DND-41 (cell line): Measurements from ENCODE around the gene MYL3.

Experiments
- ATAC-seq: fragments of 200-7000 bp; cut with Tn5 transposase; 3 replicates; pipeline ENCODE4 v1.9.1; 2021; ENCODE audit warnings: low read depth; ENCODE audit not compliant: insufficient read depth
- DNase-seq: peaks from one replicate; pipeline ENCODE4 v3.0.0-alpha.2; 2020
- H2AFZ ChIP-seq: 2 replicates; pipeline ENCODE4 v1.6.0; 2012; ENCODE audit warnings: low read depth, low read length
- H3K27ac ChIP-seq: 2 replicates; pipeline ENCODE4 v1.5.1; 2012; ENCODE audit warnings: low read length, inconsistent platforms
- H3K27me3 ChIP-seq: fragments of 200-600 bp; sonication (generic); 2 replicates; pipeline ENCODE4 v1.6.0; 2012; ENCODE audit warnings: low read length, mild to moderate bottlenecking, inconsistent platforms; ENCODE audit not compliant: insufficient read depth, poor library complexity
- H3K36me3 ChIP-seq: 2 replicates; pipeline ENCODE4 v1.5.1; 2012; ENCODE audit warnings: low read length, inconsistent platforms; ENCODE audit not compliant: insufficient read depth
- H3K4me1 ChIP-seq: 2 replicates; pipeline ENCODE4 v1.5.1; 2012; ENCODE audit warnings: mild to moderate bottlenecking, low read length; ENCODE audit not compliant: insufficient read depth
- H3K4me2 ChIP-seq: 2 replicates; pipeline ENCODE4 v1.6.0; 2012; ENCODE audit warnings: mild to moderate bottlenecking, moderate library complexity, low read length, inconsistent platforms; ENCODE audit not compliant: insufficient read depth
- H3K4me3 ChIP-seq, 2 experiments: fragments of 200-600 bp in 1 of 2; shearing (Covaris generic) in 1 of 2; 2 replicates each; pipeline ENCODE4 v1.5.1; 2012 to 2016; ENCODE audit warnings: inconsistent platforms in 2 of 2, low read length in 2 of 2, mild to moderate bottlenecking in 2 of 2, low read depth in 1 of 2, moderate library complexity in 1 of 2
- H3K79me2 ChIP-seq: 2 replicates; pipeline ENCODE4 v1.6.0; 2012; ENCODE audit warnings: low read length, inconsistent platforms; ENCODE audit not compliant: insufficient read depth
- H3K9ac ChIP-seq: 2 replicates; pipeline ENCODE4 v1.6.0; 2012; ENCODE audit warnings: low read depth, mild to moderate bottlenecking, inconsistent platforms, low read length, moderate library complexity
- H3K9me3 ChIP-seq: 2 replicates; pipeline ENCODE4 v1.5.1; 2012; ENCODE audit warnings: low read length, moderate library complexity, mild to moderate bottlenecking, inconsistent platforms; ENCODE audit not compliant: insufficient read depth, severe bottlenecking
- H4K20me1 ChIP-seq: 2 replicates; pipeline ENCODE4 v1.6.0; 2012; ENCODE audit warnings: low read length; ENCODE audit not compliant: insufficient read depth
- EZH2 ChIP-seq: IDR thresholded peaks from 3 replicates; pipeline ENCODE4 v1.6.1; 2012; ENCODE audit warnings: borderline replicate concordance, low read depth, mild to moderate bottlenecking, moderate library complexity, low read length, inconsistent platforms; ENCODE audit not compliant: severe bottlenecking
- TF ChIP-seq, protein P1 (sequence below): IDR thresholded peaks from 2 replicates; pipeline ENCODE4 v1.5.1; 2012; ENCODE audit warnings: borderline replicate concordance, low read length, moderate library complexity, mild to moderate bottlenecking; ENCODE audit not compliant: poor library complexity, severe bottlenecking; ENCODE audit errors: extremely low read depth

MYL3 gene

DNA sequence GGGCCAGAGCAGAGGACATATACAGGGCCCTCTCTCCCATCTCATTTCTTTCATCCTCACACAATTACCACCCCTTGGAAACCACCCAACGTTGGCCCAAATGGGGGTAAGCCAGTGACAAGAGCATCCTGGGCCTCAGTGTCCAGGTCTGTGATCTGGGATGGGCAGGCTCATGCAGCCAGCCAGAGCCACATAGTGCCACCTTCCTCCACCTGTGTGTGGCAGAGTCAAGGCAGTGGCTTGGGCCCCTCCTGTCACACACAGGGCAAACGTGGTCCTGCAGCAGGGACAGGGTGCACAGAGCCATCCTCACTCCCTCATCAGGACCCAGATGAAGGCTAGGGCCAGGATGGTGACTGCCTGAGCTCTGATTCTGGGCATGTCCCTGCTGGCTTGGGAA, 2.3 kb upstream of the MYL3 start:
- no peaks in the 10 kb centered on the region for H3K9me3 ChIP-seq
- H3K9ac ChIP-seq, result no peak overlapping the region
- H3K36me3 ChIP-seq, result no peaks in the 10 kb centered on the region
- no peaks in the 10 kb centered on the region for H3K79me2 ChIP-seq
- no peak overlapping the region for H2AFZ ChIP-seq
- H3K27me3 ChIP-seq, result no peaks in the 10 kb centered on the region
- no peak overlapping the region for H3K4me2 ChIP-seq
- H4K20me1 ChIP-seq, result no peaks in the 10 kb centered on the region
- TF ChIP-seq, protein P1, sequence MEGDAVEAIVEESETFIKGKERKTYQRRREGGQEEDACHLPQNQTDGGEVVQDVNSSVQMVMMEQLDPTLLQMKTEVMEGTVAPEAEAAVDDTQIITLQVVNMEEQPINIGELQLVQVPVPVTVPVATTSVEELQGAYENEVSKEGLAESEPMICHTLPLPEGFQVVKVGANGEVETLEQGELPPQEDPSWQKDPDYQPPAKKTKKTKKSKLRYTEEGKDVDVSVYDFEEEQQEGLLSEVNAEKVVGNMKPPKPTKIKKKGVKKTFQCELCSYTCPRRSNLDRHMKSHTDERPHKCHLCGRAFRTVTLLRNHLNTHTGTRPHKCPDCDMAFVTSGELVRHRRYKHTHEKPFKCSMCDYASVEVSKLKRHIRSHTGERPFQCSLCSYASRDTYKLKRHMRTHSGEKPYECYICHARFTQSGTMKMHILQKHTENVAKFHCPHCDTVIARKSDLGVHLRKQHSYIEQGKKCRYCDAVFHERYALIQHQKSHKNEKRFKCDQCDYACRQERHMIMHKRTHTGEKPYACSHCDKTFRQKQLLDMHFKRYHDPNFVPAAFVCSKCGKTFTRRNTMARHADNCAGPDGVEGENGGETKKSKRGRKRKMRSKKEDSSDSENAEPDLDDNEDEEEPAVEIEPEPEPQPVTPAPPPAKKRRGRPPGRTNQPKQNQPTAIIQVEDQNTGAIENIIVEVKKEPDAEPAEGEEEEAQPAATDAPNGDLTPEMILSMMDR, result no peak
- no peak for TF ChIP-seq EZH2
- no peaks in the 10 kb centered on the region for H3K4me1 ChIP-seq
- no peak overlapping the region for H3K4me3 ChIP-seq
- no peak overlapping the region for H3K27ac ChIP-seq
- no peak for ATAC-seq
- no peak for DNase-seq

GRCh38 chr3:46865031-46865507, 1.8 kb upstream of the MYL3 start:
- H3K27ac ChIP-seq, result no peak overlapping the region
- ATAC-seq, result no peak
- H3K36me3 ChIP-seq, result no peaks in the 10 kb centered on the region
- DNase-seq, result no peak
- H3K4me1 ChIP-seq, result no peaks in the 10 kb centered on the region
- TF ChIP-seq, protein P1, result no peak
- TF ChIP-seq EZH2, result no peak
- H3K27me3 ChIP-seq, result no peaks in the 10 kb centered on the region
- no peak overlapping the region for H3K9ac ChIP-seq
- H4K20me1 ChIP-seq, result no peaks in the 10 kb centered on the region
- H3K9me3 ChIP-seq, result no peaks in the 10 kb centered on the region
- H3K4me3 ChIP-seq, result no peak overlapping the region
- no peak overlapping the region for H3K4me2 ChIP-seq
- H2AFZ ChIP-seq, result no peak overlapping the region
- no peaks in the 10 kb centered on the region for H3K79me2 ChIP-seq

DNA sequence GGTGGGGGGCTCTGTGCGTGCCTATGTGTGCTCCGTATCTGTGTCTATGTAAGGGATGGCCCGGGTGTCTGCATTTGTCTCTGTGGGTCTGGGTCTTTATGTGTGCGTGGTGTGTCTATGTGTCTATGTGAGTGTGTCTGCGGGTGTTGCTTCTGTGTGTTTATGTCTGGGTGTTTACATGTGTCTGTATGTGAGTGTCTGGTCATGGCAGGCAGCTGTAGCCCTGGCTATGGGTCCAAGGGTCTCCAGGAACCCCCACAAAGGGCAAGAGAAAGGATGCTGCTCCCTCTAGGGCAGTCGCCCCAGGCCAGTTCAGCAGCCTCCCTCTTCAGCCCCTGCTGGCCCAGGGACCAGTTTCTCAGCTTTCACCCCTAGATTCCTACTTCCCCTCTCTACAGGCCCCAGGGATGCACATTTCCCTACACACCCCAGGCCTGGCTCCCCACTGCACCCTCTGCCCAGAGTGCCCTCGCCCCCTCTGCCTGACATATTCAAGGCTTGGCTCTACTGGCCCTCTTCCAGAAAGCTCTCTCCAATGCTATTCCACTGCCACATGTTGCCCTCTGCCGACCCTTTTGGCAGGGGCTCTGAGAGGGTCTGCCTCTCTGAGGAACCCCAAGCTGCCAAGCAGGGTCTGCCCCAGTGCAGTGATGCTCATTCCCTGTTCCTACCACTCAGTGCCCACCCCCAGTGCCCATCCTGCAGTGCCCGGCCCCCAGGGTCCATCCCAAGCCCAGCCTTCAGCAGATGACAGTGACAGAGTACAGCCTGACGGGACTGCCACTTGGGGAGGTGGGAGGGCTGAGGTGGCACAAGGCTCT, 1.0 kb upstream of the MYL3 start:
- Histone ChIP-seq H3K4me3 (no peak overlapping the region), H2AFZ (no peak overlapping the region)

More for the DNA sequence above, 1.0 kb upstream of the MYL3 start:
- H3K4me1 ChIP-seq, result no peaks in the 10 kb centered on the region
- no peak overlapping the region for H3K4me2 ChIP-seq
- ATAC-seq, result no peak
- no peaks in the 10 kb centered on the region for H3K79me2 ChIP-seq
- no peak for DNase-seq
- H3K9me3 ChIP-seq, result no peaks in the 10 kb centered on the region
- no peak overlapping the region for H3K27ac ChIP-seq
- no peaks in the 10 kb centered on the region for H3K36me3 ChIP-seq
- no peaks in the 10 kb centered on the region for H4K20me1 ChIP-seq
- no peaks in the 10 kb centered on the region for H3K27me3 ChIP-seq
- no peak overlapping the region for H3K9ac ChIP-seq
- no peak for TF ChIP-seq EZH2
- TF ChIP-seq, protein P1, result peak; percentile 11
